NCI-H1436 treated with DMSO at 0.1 percent for 48 hours (cell line): ENCODE results near the gene PBRM1.

Experiments used
- DNase-seq: peaks from one replicate; lab custom pipeline; 2025; lab: John Stamatoyannopoulos, UW

PBRM1 gene

GRCh38 chr3:52574056-52574965 is 111.4 kb downstream of the PBRM1 start:
- DNase-seq: no peak

GRCh38 chr3:52572221-52572620 is 113.5 kb downstream of the PBRM1 start:
- DNase-seq: no peak

GRCh38 chr3:52570076-52570475 is 115.6 kb downstream of the PBRM1 start:
- no peak for DNase-seq

- no peak for DNase-seq
Measured at GRCh38 chr3:52568069-52568468, 117.6 kb downstream of the PBRM1 start.

GRCh38 chr3:52563984-52564383 is 121.7 kb downstream of the PBRM1 start:
- DNase-seq: no peak

- DNase-seq: no peak
Measured at GRCh38 chr3:52561028-52561747, 124.5 kb downstream of the PBRM1 start.

GRCh38 chr3:52558436-52558835 is 127.3 kb downstream of the PBRM1 start:
- no peak for DNase-seq

GRCh38 chr3:52557011-52557960 is 128.4 kb downstream of the PBRM1 start:
- DNase-seq: no peak

- no peak for DNase-seq
Measured at GRCh38 chr3:52555056-52555455, 130.7 kb downstream of the PBRM1 start.

GRCh38 chr3:52554026-52554755 is 131.5 kb downstream of the PBRM1 start:
- DNase-seq: no peak

- no peak for DNase-seq
Measured at GRCh38 chr3:52552089-52552488, 133.6 kb downstream of the PBRM1 start.

GRCh38 chr3:52551118-52551517 is 134.6 kb downstream of the PBRM1 start:
- DNase-seq: no peak

- no peak for DNase-seq
Measured at GRCh38 chr3:52547143-52547542, 138.6 kb downstream of the PBRM1 start.

- no peak for DNase-seq
Measured at GRCh38 chr3:52546111-52546901, 139.4 kb downstream of the PBRM1 start.

GRCh38 chr3:52544937-52545336 is 140.8 kb downstream of the PBRM1 start:
- DNase-seq: no peak

- DNase-seq: no peak
Measured at GRCh38 chr3:52541050-52541449, 144.7 kb downstream of the PBRM1 start.

GRCh38 chr3:52539010-52539653 is 146.6 kb downstream of the PBRM1 start:
- DNase-seq: no peak

- no peak for DNase-seq
Measured at GRCh38 chr3:52537726-52538421, 147.8 kb downstream of the PBRM1 start.

- no peak for DNase-seq
Measured at GRCh38 chr3:52537165-52537620, 148.5 kb downstream of the PBRM1 start.
